ENCODE measurements around the gene PPP1R2B.

PPP1R2B gene

GRCh38 chr5:156879665-156880285, 29.7 kb downstream of the PPP1R2B start:
- DNase-seq = no peak

DNA sequence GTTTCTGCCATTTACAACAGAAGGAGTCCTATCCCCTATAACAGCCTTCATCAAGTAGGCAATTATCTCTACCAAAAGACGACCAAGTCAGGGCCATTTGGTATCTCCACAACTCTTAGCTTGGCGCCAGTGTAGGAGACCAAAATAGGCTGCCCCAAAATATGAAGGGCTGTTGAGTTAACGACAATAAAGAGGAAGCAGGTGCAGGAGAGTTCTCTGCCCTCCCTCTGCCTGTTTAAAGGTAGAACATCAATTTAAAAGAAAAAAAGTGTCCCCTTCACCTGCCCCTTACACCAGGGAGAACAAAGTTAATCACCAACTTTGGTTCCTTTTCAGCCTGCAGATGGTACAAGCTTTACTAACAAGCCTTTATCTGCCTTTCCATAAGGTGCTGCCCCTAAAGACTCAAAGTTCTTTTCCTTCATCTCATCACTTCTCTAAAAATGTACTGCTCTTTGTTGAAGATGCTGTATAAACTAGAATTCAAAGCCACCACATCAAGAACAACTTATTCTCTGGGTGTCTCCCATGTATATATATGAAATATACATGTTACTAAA, 33.3 kb downstream of the PPP1R2B start:
- DNase-seq = no peak

- DNase-seq = no peak
Measured at GRCh38 chr5:156888520-156888919, 38.4 kb downstream of the PPP1R2B start.

DNA sequence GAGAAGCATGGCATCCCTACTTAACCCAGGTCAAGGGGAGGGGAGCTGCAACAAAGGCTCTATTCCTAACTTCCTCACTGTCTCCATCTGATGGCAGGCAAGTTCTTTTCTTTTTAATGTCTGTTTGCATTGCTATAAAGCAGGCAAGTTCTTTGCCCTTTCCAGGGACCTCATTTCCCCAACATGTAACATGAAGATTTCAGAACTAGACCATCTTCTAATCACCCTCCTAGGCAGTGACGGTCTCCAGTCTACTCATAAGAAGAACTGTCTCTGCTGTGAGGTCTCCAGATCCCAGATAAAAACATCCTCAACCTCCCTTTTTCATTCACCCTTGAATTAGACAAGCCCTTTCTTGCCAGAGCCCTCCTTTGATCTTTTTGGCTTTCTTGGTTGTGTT, 42.1 kb downstream of the PPP1R2B start:
- no peak for DNase-seq

- DNase-seq = no peak
Measured at GRCh38 chr5:156892864-156893263, 42.8 kb downstream of the PPP1R2B start.

DNA sequence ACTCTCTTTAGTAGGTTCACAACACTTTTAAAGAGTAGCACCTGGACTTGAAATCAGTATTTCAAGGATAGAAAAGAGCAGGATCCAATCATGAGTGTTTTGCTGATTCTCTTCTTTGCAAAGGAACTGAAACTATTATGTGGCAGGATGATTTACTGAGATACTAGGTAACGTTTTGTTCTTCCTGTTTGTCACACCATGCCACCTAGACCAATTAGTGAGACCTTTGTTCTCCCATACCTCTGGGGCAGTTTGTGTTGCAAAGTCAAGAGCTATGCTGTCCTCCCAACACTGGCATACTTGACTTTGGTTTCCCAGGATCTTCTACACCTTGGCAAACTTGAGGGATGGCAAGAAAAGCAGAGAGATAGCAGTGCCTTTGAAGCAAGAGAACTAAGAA, 43.4 kb downstream of the PPP1R2B start:
- DNase-seq = no peak

DNA sequence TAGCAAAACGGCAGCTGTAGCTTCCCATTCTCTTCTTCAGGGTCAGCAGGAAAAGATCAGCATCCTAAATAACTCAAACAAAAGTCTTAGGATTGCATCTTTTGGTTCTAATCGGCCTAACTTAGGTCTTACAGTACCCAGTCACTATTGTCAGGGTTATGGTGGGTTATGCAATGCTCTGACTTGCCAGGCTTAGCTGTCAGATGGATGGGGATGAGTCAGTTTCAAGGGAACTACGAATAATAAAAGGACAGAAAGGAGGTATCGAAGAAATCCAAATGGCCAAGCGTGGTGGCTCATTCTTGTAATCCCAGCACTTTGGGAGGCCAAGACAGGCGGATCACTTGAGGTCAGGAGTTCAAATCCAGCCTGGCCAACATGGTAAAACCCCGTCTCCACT, 46.5 kb downstream of the PPP1R2B start:
- DNase-seq = no peak
